ENCODE results near the gene NRM.

GRCh38 chr6:30641048-30641447, 49.7 kb downstream of the NRM start:
- TF ChIP-seq GATA2 (IDR thresholded peaks at IDR 0.05; ENCODE audit: low read depth, low read length), result no peak
- TF ChIP-seq GATA3 (IDR thresholded peaks at IDR 0.05; ENCODE audit: low read depth, low read length), result no peak
